Effector memory CD4-positive, alpha-beta T cell (primary cell): ENCODE data around the gene BIRC2.

ENCODE experiments used
- DNase-seq, 3 donors: peaks; one replicate each; pipeline ENCODE4 v3.0.0-alpha.2; 2020
- H3K27ac ChIP-seq: 2 replicates; pipeline ENCODE4 v1.7.0; 2013; ENCODE audit warnings: mild to moderate bottlenecking, low read length, moderate library complexity; ENCODE audit not compliant: insufficient read depth, poor library complexity, severe bottlenecking
- H3K27me3 ChIP-seq: replicated peaks from 2 replicates; pipeline ENCODE4 v1.7.0; 2013; ENCODE audit warnings: mild to moderate bottlenecking, low read length; ENCODE audit not compliant: insufficient read depth, control insufficient read depth, poor library complexity, severe bottlenecking
- H3K36me3 ChIP-seq: 2 replicates; pipeline ENCODE4 v1.7.0; 2013; ENCODE audit warnings: mild to moderate bottlenecking, low read length, moderate library complexity; ENCODE audit not compliant: control insufficient read depth, insufficient read depth
- H3K4me1 ChIP-seq: 2 replicates; pipeline ENCODE4 v1.7.0; 2013; ENCODE audit warnings: low read length, mild to moderate bottlenecking; ENCODE audit not compliant: control insufficient read depth, insufficient read depth, poor library complexity, severe bottlenecking
- H3K4me3 ChIP-seq: 2 replicates; pipeline ENCODE4 v1.7.0; 2013; ENCODE audit warnings: low read length, low read depth, mild to moderate bottlenecking; ENCODE audit not compliant: insufficient read depth, poor library complexity, severe bottlenecking
- H3K9me3 ChIP-seq: 2 replicates; pipeline ENCODE4 v1.7.0; 2013; ENCODE audit warnings: mild to moderate bottlenecking, low read length, moderate library complexity; ENCODE audit not compliant: control insufficient read depth

The BIRC2 gene

GRCh38 chr11:102398297-102398696, 51.3 kb downstream of the BIRC2 start:
- Histone ChIP-seq H3K9me3 (no peaks in the 10 kb centered on the region), H3K4me3 (no peak overlapping the region), H3K27me3 (no peaks in the 10 kb centered on the region), H3K4me1 (peaks cover 9% of the 10 kb centered on the region), H3K27ac (no peak overlapping the region), H3K36me3 (peaks cover 64% of the 10 kb centered on the region)
- DNase-seq = no peak

- H3K4me3 ChIP-seq = no peak overlapping the region
- no peak for DNase-seq
- peaks cover 60% of the 10 kb centered on the region for H3K36me3 ChIP-seq
Observed at GRCh38 chr11:102399189-102399588, 52.2 kb downstream of the BIRC2 start.

GRCh38 chr11:102400603-102401002, 53.6 kb downstream of the BIRC2 start:
- peaks cover 58% of the 10 kb centered on the region for H3K36me3 ChIP-seq
- H3K9me3 ChIP-seq = no peaks in the 10 kb centered on the region
- no peak overlapping the region for H3K4me3 ChIP-seq
- no peaks in the 10 kb centered on the region for H3K27me3 ChIP-seq
- no peak overlapping the region for H3K27ac ChIP-seq
- peaks cover 12% of the 10 kb centered on the region for H3K4me1 ChIP-seq
- no peak for DNase-seq

More at GRCh38 chr11:102399189-102399588, 52.2 kb downstream of the BIRC2 start:
- Histone ChIP-seq H3K9me3 (no peaks in the 10 kb centered on the region), H3K27ac (no peak overlapping the region), H3K27me3 (no peaks in the 10 kb centered on the region), H3K4me1 (peaks cover 9% of the 10 kb centered on the region)

GRCh38 chr11:102401905-102402304, 54.9 kb downstream of the BIRC2 start:
- Histone ChIP-seq H3K27me3 (no peaks in the 10 kb centered on the region), H3K36me3 (peaks cover 63% of the 10 kb centered on the region), H3K4me1 (peaks cover 16% of the 10 kb centered on the region), H3K9me3 (no peaks in the 10 kb centered on the region), H3K27ac (no peak overlapping the region), H3K4me3 (no peak overlapping the region)
- no peak for DNase-seq

- peaks cover 21% of the 10 kb centered on the region for H3K4me1 ChIP-seq
- no peak for DNase-seq
- peaks cover 59% of the 10 kb centered on the region for H3K36me3 ChIP-seq
- H3K4me3 ChIP-seq = no peak overlapping the region
- H3K27ac ChIP-seq = no peak overlapping the region
- H3K9me3 ChIP-seq = no peaks in the 10 kb centered on the region
- H3K27me3 ChIP-seq = no peaks in the 10 kb centered on the region
Observed at GRCh38 chr11:102402548-102402947, 55.5 kb downstream of the BIRC2 start.

GRCh38 chr11:102405501-102405900, 58.5 kb downstream of the BIRC2 start:
- no peaks in the 10 kb centered on the region for H3K27me3 ChIP-seq
- H3K27ac ChIP-seq = no peak overlapping the region
- H3K4me1 ChIP-seq = peaks cover 29% of the 10 kb centered on the region
- H3K36me3 ChIP-seq = peaks cover 39% of the 10 kb centered on the region
- H3K4me3 ChIP-seq = no peak overlapping the region
- no peaks in the 10 kb centered on the region for H3K9me3 ChIP-seq
- no peak for DNase-seq

GRCh38 chr11:102406099-102406498, 59.1 kb downstream of the BIRC2 start:
- Histone ChIP-seq H3K4me3 (no peak overlapping the region), H3K9me3 (no peaks in the 10 kb centered on the region), H3K27ac (no peak overlapping the region), H3K27me3 (no peaks in the 10 kb centered on the region), H3K36me3 (peaks cover 33% of the 10 kb centered on the region), H3K4me1 (peaks cover 29% of the 10 kb centered on the region)
- DNase-seq = no peak

GRCh38 chr11:102407901-102408300, 60.9 kb downstream of the BIRC2 start:
- H3K27me3 ChIP-seq = no peaks in the 10 kb centered on the region
- no peak overlapping the region for H3K4me3 ChIP-seq
- no peak for DNase-seq
- H3K4me1 ChIP-seq = peaks cover 21% of the 10 kb centered on the region
- no peaks in the 10 kb centered on the region for H3K9me3 ChIP-seq
- peaks cover 17% of the 10 kb centered on the region for H3K36me3 ChIP-seq
- H3K27ac ChIP-seq = no peak overlapping the region

- Histone ChIP-seq H3K4me3 (no peak overlapping the region), H3K27ac (no peak overlapping the region), H3K4me1 (peaks cover 25% of the 10 kb centered on the region), H3K9me3 (no peaks in the 10 kb centered on the region), H3K27me3 (no peaks in the 10 kb centered on the region), H3K36me3 (peaks cover 13% of the 10 kb centered on the region)
- no peak for DNase-seq
Observed at GRCh38 chr11:102408339-102408738, 61.3 kb downstream of the BIRC2 start.

GRCh38 chr11:102410382-102410784, 63.4 kb downstream of the BIRC2 start:
- peaks cover 3% of the 10 kb centered on the region for H3K9me3 ChIP-seq
- H3K36me3 ChIP-seq = peaks cover 10% of the 10 kb centered on the region
- H3K4me1 ChIP-seq = peaks cover 38% of the 10 kb centered on the region
- H3K27me3 ChIP-seq = no peaks in the 10 kb centered on the region
- H3K4me3 ChIP-seq = no peak overlapping the region
- H3K27ac ChIP-seq = no peak overlapping the region
- DNase-seq = no peak

- DNase-seq = no peak
- H3K36me3 ChIP-seq = peaks cover 3% of the 10 kb centered on the region
- no peak overlapping the region for H3K4me3 ChIP-seq
- H3K4me1 ChIP-seq = peaks cover 38% of the 10 kb centered on the region
- H3K9me3 ChIP-seq = peaks cover 3% of the 10 kb centered on the region
- no peaks in the 10 kb centered on the region for H3K27me3 ChIP-seq
- H3K27ac ChIP-seq = no peak overlapping the region
Observed at GRCh38 chr11:102411142-102411541, 64.1 kb downstream of the BIRC2 start.
